PFSK-1 (cell line): Measurements from ENCODE around the gene IQCK.

Experiments used
- FOXP2 ChIP-seq: optimal IDR thresholded peaks from 2 replicates; pipeline ENCODE3; 2011; ENCODE audit warnings: borderline replicate concordance, control low read depth, inconsistent platforms; ENCODE audit not compliant: insufficient read depth; ENCODE audit errors: extremely low read length, extremely low read depth
- POLR2AphosphoS5 ChIP-seq: IDR thresholded peaks from 2 replicates; pipeline ENCODE4 v1.6.1; 2012; ENCODE audit warnings: low read depth, mild to moderate bottlenecking, control low read depth, low read length, moderate library complexity
- SIN3A ChIP-seq: IDR thresholded peaks from 2 replicates; pipeline ENCODE4 v1.6.1; 2012; ENCODE audit warnings: mild to moderate bottlenecking, low read length, moderate library complexity, borderline replicate concordance; ENCODE audit not compliant: insufficient read depth
- TAF1 ChIP-seq: IDR thresholded peaks from 2 replicates; pipeline ENCODE4 v1.6.1; 2012; ENCODE audit warnings: low read length, control low read depth, borderline replicate concordance; ENCODE audit not compliant: insufficient read depth
- TF ChIP-seq, protein P1 (sequence below), 2 experiments: IDR thresholded peaks; 2 replicates each; pipeline versions ENCODE4 v1.6.1 to v1.8.0; 2011 to 2012; ENCODE audit warnings: low read depth in 2 of 2, low read length in 2 of 2, control low read depth in 1 of 2, inconsistent platforms in 1 of 2, mild to moderate bottlenecking in 1 of 2, moderate library complexity in 1 of 2; ENCODE audit not compliant: insufficient read depth in 1 of 2

IQCK gene

DNA sequence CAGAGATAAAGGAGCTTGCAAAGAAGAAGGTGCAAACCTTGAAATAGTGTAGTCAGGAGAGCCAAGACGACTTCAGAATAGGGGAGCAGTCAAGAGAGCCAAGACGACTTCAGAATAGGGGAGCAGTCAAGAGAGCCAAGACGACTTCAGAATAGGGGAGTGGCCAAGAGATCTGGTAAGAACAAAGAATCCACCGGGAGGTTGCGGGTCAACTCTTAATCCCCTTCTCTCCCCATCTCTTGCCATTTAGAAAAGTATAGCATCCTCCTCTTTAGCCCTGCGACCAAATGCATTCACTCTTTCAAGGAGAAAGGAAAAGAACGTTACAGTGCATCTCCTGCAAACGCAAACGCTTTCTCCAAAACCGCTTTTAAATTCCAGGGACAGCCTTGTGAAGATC lies 757 bp upstream of the IQCK start:
- TF ChIP-seq POLR2AphosphoS5: no peak; the same call in 1 of the 2 replicates
- no peak for TF ChIP-seq SIN3A
- TF ChIP-seq FOXP2: no peak
- TF ChIP-seq, protein P1, sequence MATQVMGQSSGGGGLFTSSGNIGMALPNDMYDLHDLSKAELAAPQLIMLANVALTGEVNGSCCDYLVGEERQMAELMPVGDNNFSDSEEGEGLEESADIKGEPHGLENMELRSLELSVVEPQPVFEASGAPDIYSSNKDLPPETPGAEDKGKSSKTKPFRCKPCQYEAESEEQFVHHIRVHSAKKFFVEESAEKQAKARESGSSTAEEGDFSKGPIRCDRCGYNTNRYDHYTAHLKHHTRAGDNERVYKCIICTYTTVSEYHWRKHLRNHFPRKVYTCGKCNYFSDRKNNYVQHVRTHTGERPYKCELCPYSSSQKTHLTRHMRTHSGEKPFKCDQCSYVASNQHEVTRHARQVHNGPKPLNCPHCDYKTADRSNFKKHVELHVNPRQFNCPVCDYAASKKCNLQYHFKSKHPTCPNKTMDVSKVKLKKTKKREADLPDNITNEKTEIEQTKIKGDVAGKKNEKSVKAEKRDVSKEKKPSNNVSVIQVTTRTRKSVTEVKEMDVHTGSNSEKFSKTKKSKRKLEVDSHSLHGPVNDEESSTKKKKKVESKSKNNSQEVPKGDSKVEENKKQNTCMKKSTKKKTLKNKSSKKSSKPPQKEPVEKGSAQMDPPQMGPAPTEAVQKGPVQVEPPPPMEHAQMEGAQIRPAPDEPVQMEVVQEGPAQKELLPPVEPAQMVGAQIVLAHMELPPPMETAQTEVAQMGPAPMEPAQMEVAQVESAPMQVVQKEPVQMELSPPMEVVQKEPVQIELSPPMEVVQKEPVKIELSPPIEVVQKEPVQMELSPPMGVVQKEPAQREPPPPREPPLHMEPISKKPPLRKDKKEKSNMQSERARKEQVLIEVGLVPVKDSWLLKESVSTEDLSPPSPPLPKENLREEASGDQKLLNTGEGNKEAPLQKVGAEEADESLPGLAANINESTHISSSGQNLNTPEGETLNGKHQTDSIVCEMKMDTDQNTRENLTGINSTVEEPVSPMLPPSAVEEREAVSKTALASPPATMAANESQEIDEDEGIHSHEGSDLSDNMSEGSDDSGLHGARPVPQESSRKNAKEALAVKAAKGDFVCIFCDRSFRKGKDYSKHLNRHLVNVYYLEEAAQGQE (IDR thresholded peaks at IDR 0.05; ENCODE audit: insufficient read depth in 1 of 2, low read depth in 2 of 2, low read length in 2 of 2): no peak
- no peak for TF ChIP-seq TAF1

GRCh38 chr16:19718624-19718965 lies 524 bp downstream of the IQCK start:
- TF ChIP-seq POLR2AphosphoS5: no peak
- TF ChIP-seq FOXP2: no peak
- no peak for TF ChIP-seq TAF1
- TF ChIP-seq, protein P1 (IDR thresholded peaks at IDR 0.05; ENCODE audit: insufficient read depth in 1 of 2, low read depth in 2 of 2, low read length in 2 of 2): no peak
- TF ChIP-seq SIN3A: no peak

GRCh38 chr16:19722269-19722952 lies 4.3 kb downstream of the IQCK start:
- TF ChIP-seq, protein P1 (IDR thresholded peaks at IDR 0.05; ENCODE audit: insufficient read depth in 1 of 2, low read depth in 2 of 2, low read length in 2 of 2): no peak

GRCh38 chr16:19722981-19723380 lies 4.9 kb downstream of the IQCK start:
- TF ChIP-seq POLR2AphosphoS5: no peak
- TF ChIP-seq SIN3A: no peak
- no peak for TF ChIP-seq TAF1
- no peak for TF ChIP-seq FOXP2
- TF ChIP-seq, protein P1 (IDR thresholded peaks at IDR 0.05; ENCODE audit: insufficient read depth in 1 of 2, low read depth in 2 of 2, low read length in 2 of 2): no peak

DNA sequence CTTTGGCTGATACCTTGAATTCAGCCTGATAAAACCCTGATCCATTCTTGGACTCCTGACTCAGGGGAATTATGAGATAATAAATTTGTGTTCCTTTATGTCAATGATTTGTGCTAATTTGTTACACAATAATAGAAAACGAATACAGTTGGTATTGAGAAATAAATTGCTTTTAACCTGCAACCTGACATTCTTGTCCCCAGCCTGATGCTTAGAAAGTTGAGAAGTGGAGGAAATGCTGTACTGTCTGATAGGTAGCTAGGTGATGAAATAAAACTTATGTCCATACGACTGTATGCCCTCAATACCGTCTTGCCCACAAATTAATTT lies 10.5 kb downstream of the IQCK start:
- TF ChIP-seq FOXP2: no peak
- TF ChIP-seq TAF1: no peak
- no peak for TF ChIP-seq POLR2AphosphoS5
- TF ChIP-seq, protein P1 (IDR thresholded peaks at IDR 0.05; ENCODE audit: insufficient read depth in 1 of 2, low read depth in 2 of 2, low read length in 2 of 2): no peak
- TF ChIP-seq SIN3A: no peak
